GM12878 (cell line): Measurements from ENCODE around the gene HIVEP3. TPM values are rescaled to one million over a fixed set of nuclear protein-coding genes. Genes with fewer than 3 reads are reported as not detected.

Experiments
- ATF2 ChIP-seq: IDR thresholded peaks from 2 replicates; pipeline ENCODE4 v1.6.1; 2012; ENCODE audit warnings: low read length, inconsistent platforms
- BCLAF1 ChIP-seq: fragments of 450-650 bp; IDR thresholded peaks from 2 replicates; pipeline ENCODE4 v1.6.1; 2017; ENCODE audit warnings: antibody characterized with exemption, mild to moderate bottlenecking, moderate library complexity
- BHLHE40 ChIP-seq, 2 experiments: fragments of 450-650 bp in 1 of 2; IDR thresholded peaks; 2 replicates each; pipeline ENCODE4 v1.6.1; 2011 to 2017; ENCODE audit warnings: low read depth in 2 of 2, borderline replicate concordance in 1 of 2, improper control_type of control experiment in 1 of 2, low read length in 1 of 2, mild to moderate bottlenecking in 1 of 2
- CBFB ChIP-seq: IDR thresholded peaks from 2 replicates; pipeline ENCODE4 v1.6.1; 2016; ENCODE audit warnings: antibody characterized with exemption, low read depth
- CHD2 ChIP-seq: IDR thresholded peaks from 2 replicates; pipeline ENCODE4 v1.6.1; 2011; ENCODE audit warnings: low read depth, low read length, improper control_type of control experiment, borderline replicate concordance
- CREB1 ChIP-seq: IDR thresholded peaks from 2 replicates; pipeline ENCODE4 v1.6.1; 2012; ENCODE audit warnings: low read depth, mild to moderate bottlenecking, inconsistent platforms
- DPF2 ChIP-seq: fragments of 450-650 bp; IDR thresholded peaks from 2 replicates; pipeline ENCODE4 v1.6.1; 2017; ENCODE audit warnings: mild to moderate bottlenecking
- EED ChIP-seq: sonication (generic); IDR thresholded peaks from 2 replicates; pipeline ENCODE4 v1.6.1; 2016; ENCODE audit warnings: antibody characterized with exemption, low read depth
- EP300 ChIP-seq, 2 experiments: fragments of 150-350 bp in 1 of 2; IDR thresholded peaks; 2 replicates each; pipeline ENCODE4 v1.6.1; 2011 to 2012; ENCODE audit warnings: low read depth in 2 of 2, low read length in 2 of 2, borderline replicate concordance in 1 of 2, improper control_type of control experiment in 1 of 2, inconsistent platforms in 1 of 2; ENCODE audit not compliant: control insufficient read depth in 1 of 2
- ESRRA ChIP-seq: IDR thresholded peaks from 2 replicates; pipeline ENCODE4 v1.6.1; 2012; ENCODE audit warnings: mild to moderate bottlenecking, low read length, improper control_type of control experiment
- ETV6 ChIP-seq, 2 experiments: fragments of 450-650 bp in 1 of 2; IDR thresholded peaks in 1 of 2; conservative IDR thresholded peaks in 1 of 2; 2 replicates each; pipeline ENCODE4 v1.6.1; 2014; ENCODE audit warnings: antibody characterized with exemption in 1 of 2, borderline replicate concordance in 1 of 2, low read depth in 1 of 2, mild to moderate bottlenecking in 1 of 2, moderate library complexity in 1 of 2
- GATAD2B ChIP-seq: fragments of 450-650 bp; conservative IDR thresholded peaks from 2 replicates; pipeline ENCODE4 v1.6.1; 2017; ENCODE audit warnings: low read depth, mild to moderate bottlenecking, moderate library complexity
- IRF4 ChIP-seq: IDR thresholded peaks from 2 replicates; pipeline ENCODE4 v1.6.1; 2011; ENCODE audit warnings: low read depth, low read length
- JUNB ChIP-seq: IDR thresholded peaks from 2 replicates; pipeline ENCODE4 v1.6.1; 2016; ENCODE audit warnings: antibody characterized with exemption, mild to moderate bottlenecking
- JUND ChIP-seq: IDR thresholded peaks from 2 replicates; pipeline ENCODE4 v1.6.1; 2012; ENCODE audit warnings: low read depth, mild to moderate bottlenecking, low read length, improper control_type of control experiment, moderate library complexity
- KLF5 ChIP-seq: fragments of 450-650 bp; IDR thresholded peaks from 2 replicates; pipeline ENCODE4 v1.6.1; 2014; ENCODE audit warnings: mild to moderate bottlenecking; ENCODE audit not compliant: partially characterized antibody
- MEF2A ChIP-seq: IDR thresholded peaks from 2 replicates; pipeline ENCODE4 v1.6.1; 2011; ENCODE audit warnings: low read depth, mild to moderate bottlenecking, low read length, moderate library complexity; ENCODE audit not compliant: insufficient read depth
- MTA2 ChIP-seq: fragments of 450-650 bp; IDR thresholded peaks from 2 replicates; pipeline ENCODE4 v1.6.1; 2016; ENCODE audit warnings: low read depth, mild to moderate bottlenecking, moderate library complexity
- NFIC ChIP-seq: IDR thresholded peaks from 2 replicates; pipeline ENCODE4 v1.6.1; 2012; ENCODE audit warnings: low read depth, mild to moderate bottlenecking, inconsistent platforms, low read length, moderate library complexity
- RAD51 ChIP-seq: fragments of 450-650 bp; IDR thresholded peaks from 2 replicates; pipeline ENCODE4 v1.6.1; 2016; ENCODE audit warnings: moderate library complexity, mild to moderate bottlenecking, inconsistent platforms
- RB1 ChIP-seq: fragments of 450-650 bp; formaldehyde crosslinking; IDR thresholded peaks from 2 replicates; pipeline ENCODE4 v1.6.1; 2017; ENCODE audit warnings: mild to moderate bottlenecking, borderline replicate concordance
- RCOR1 ChIP-seq: conservative IDR thresholded peaks from 2 replicates; pipeline ENCODE4 v1.6.1; 2012; ENCODE audit warnings: low read depth, low read length, improper control_type of control experiment
- SMAD5 ChIP-seq: IDR thresholded peaks from 2 replicates; pipeline ENCODE4 v1.6.1; 2016; ENCODE audit warnings: antibody characterized with exemption, low read depth
- SPI1 ChIP-seq: IDR thresholded peaks from 2 replicates; pipeline ENCODE4 v1.6.1; 2011; ENCODE audit warnings: low read depth, mild to moderate bottlenecking, low read length, moderate library complexity, borderline replicate concordance; ENCODE audit not compliant: insufficient read depth
- USF1 ChIP-seq: IDR thresholded peaks from 2 replicates; pipeline ENCODE4 v1.6.1; 2011; ENCODE audit warnings: borderline replicate concordance, low read depth, mild to moderate bottlenecking, moderate library complexity, mixed read lengths, low read length; ENCODE audit not compliant: insufficient read depth; ENCODE audit errors: extremely low read length
- ZSCAN29 ChIP-seq: fragments of 450-650 bp; IDR thresholded peaks from 2 replicates; pipeline ENCODE4 v1.6.1; 2017; ENCODE audit warnings: mild to moderate bottlenecking, moderate library complexity
- polyA plus RNA-seq, 11 experiments: library from polyadenylated mRNA; depleted of rRNA in 4 of 11; unstranded in 6 of 11; stranded (reverse) in 5 of 11; fragments of >200 nt; fragmentation: Nextera tagmentation in 4 of 11; fragmentation: Illumina TruSeq in 1 of 11; extraction: Ambion mirVana in 4 of 11; extraction: Trizol in 1 of 11; gene quantifications; 1 replicate in 1 of 11; 2 replicates in 10 of 11; pipeline versions ENCODE4 v1.2.1 to v1.2.3, GENCODE V29; 2011 to 2016; ENCODE audit warnings: inconsistent platforms in 2 of 11, missing spikeins in 2 of 11, low read depth in 1 of 11
- total RNA-seq, 4 experiments: library from RNA; depleted of rRNA in 3 of 4; stranded (reverse); fragments of >200 nt in 3 of 4; fragmentation: Illumina TruSeq in 1 of 4; extraction: Trizol in 1 of 4; gene quantifications; 2 replicates each; pipeline versions ENCODE4 v1.2.1 to v1.2.3, GENCODE V29; 2013 to 2021

Gene HIVEP3
- total and polyA plus RNA-seq, 10 of the 15 experiments (the other 5 are each of a cell fraction or from before 2014, with no cell fraction given), result 1.8 to 13.6 (median 3.8) TPM

- no peak for TF ChIP-seq BCLAF1
- TF ChIP-seq EP300 (IDR thresholded peaks at IDR 0.05; ENCODE audit: borderline replicate concordance in 1 of 2, control insufficient read depth in 1 of 2, low read depth in 2 of 2, low read length in 2 of 2), result peak; percentile 43 to 81; a peak in 3 of 4 replicates
- TF ChIP-seq GATAD2B, result peak; percentile 58; the same call in 1 of the 2 replicates
- TF ChIP-seq ATF2, result peak; percentile 90
- TF ChIP-seq CREB1, result peak; percentile 62; the same call in 1 of the 2 replicates
- peak; percentile 58 for TF ChIP-seq IRF4
- peak; percentile 55; the same call in 1 of the 2 replicates for TF ChIP-seq CBFB
- 0 out of 4 replicates have a peak, but pooled peaks of 1 of the 2 experiments have one; percentile 30 for TF ChIP-seq ETV6 (conservative IDR thresholded peaks at IDR 0.05 in 1 of 2, IDR thresholded peaks at IDR 0.05 in 1 of 2; ENCODE audit: borderline replicate concordance in 1 of 2, low read depth in 1 of 2)
- peak; percentile 48 to 75; a peak in 3 of 4 replicates for TF ChIP-seq BHLHE40 (IDR thresholded peaks at IDR 0.05; ENCODE audit: borderline replicate concordance in 1 of 2, low read depth in 2 of 2, low read length in 1 of 2)
- peak; percentile 10; the same call in 1 of the 2 replicates for TF ChIP-seq ZSCAN29
- TF ChIP-seq CHD2, result peak; percentile 13; the same call in 1 of the 2 replicates
- peak; percentile 82; the same call in 1 of the 2 replicates for TF ChIP-seq NFIC
- peak; percentile 99 for TF ChIP-seq MTA2
- no peak for TF ChIP-seq USF1
- TF ChIP-seq MEF2A, result 0 out of 2 replicates have a peak, but pooled peaks have one; percentile 33
- peak; percentile 18 for TF ChIP-seq KLF5
- TF ChIP-seq RCOR1, result no peak
- TF ChIP-seq SMAD5, result no peak
- TF ChIP-seq RB1, result no peak
- TF ChIP-seq SPI1, result peak; percentile 80
- peak; percentile 91 for TF ChIP-seq EED
- no peak for TF ChIP-seq ESRRA
- peak; percentile 66 for TF ChIP-seq JUNB
- 0 out of 2 replicates have a peak, but pooled peaks have one; percentile 9 for TF ChIP-seq JUND
- TF ChIP-seq DPF2, result peak; percentile 94
- peak; percentile 31; the same call in 1 of the 2 replicates for TF ChIP-seq RAD51
Measured at GRCh38 chr1:41955461-41956159, 36.9 kb upstream of the HIVEP3 start (continued).
